Measurements from ENCODE around the gene CRY2. TPM values are rescaled to one million over a fixed set of nuclear protein-coding genes. Genes with fewer than 3 reads are reported as not detected.

CRY2 gene
- total RNA-seq, 4 donors from 2014 or later, result 36.4 to 85.9 (median 37.9) TPM

GRCh38 chr11:45871638-45872037 is 24.4 kb downstream of the CRY2 start:
- TF ChIP-seq POLR2A (IDR thresholded peaks at IDR 0.05), result no peak
- no peak for TF ChIP-seq CTCF (IDR thresholded peaks at IDR 0.05 in 4 of 5, conservative IDR thresholded peaks at IDR 0.05 in 1 of 5)
- Histone ChIP-seq H3K27me3 (no peaks in the 10 kb centered on the region), H3K36me3 (peaks cover 0 to 99% of the 10 kb centered on the region in 2 donors), H3K27ac (no peak overlapping the region), H3K4me3 (no peak overlapping the region), H3K9me3 (no peaks in the 10 kb centered on the region), H3K4me1 (no peaks in the 10 kb centered on the region)
- DNase-seq (no peak), ATAC-seq (no peak)
- intact Hi-C loops (cut with DNase I; ENCODE audit: low total_unique reads), result loop anchor here (5.0 kb wide), 1 partner anchor 136 kb away; no protein-coding TSS in a partner anchor
- in situ Hi-C loops (cut with MboI; ENCODE audit: low sequenced_read_pairs in 4 of 4), result no loop called here

- H3K36me3 ChIP-seq, result peaks cover 0 to 94% of the 10 kb centered on the region in 2 donors
- no peaks in the 10 kb centered on the region for H3K4me1 ChIP-seq
- intact Hi-C loops (cut with DNase I; ENCODE audit: low total_unique reads) (loop anchor here (5.0 kb wide), 1 partner anchor 134 kb away; no protein-coding TSS in a partner anchor), in situ Hi-C loops (cut with MboI; ENCODE audit: low sequenced_read_pairs in 4 of 4) (no loop called here)
- no peak overlapping the region for H3K4me3 ChIP-seq
- no peak overlapping the region for H3K27ac ChIP-seq
- DNase-seq, result peak in 1 of 2 donors; percentile 45
- ATAC-seq, result peak; percentile 53 to 75
- H3K27me3 ChIP-seq, result no peaks in the 10 kb centered on the region
- H3K9me3 ChIP-seq, result no peaks in the 10 kb centered on the region
- TF ChIP-seq CTCF (IDR thresholded peaks at IDR 0.05 in 4 of 5, conservative IDR thresholded peaks at IDR 0.05 in 1 of 5) (peak; percentile 39 to 66 (median 50)), POLR2A (IDR thresholded peaks at IDR 0.05) (no peak)
Observed at GRCh38 chr11:45872651-45873356, 25.5 kb downstream of the CRY2 start.

GRCh38 chr11:45876401-45876800 is 29.1 kb downstream of the CRY2 start:
- no peak overlapping the region for H3K4me3 ChIP-seq
- in situ Hi-C loops (cut with MboI; ENCODE audit: low sequenced_read_pairs in 4 of 4), result no loop called here
- H3K27ac ChIP-seq, result no peak overlapping the region
- H3K27me3 ChIP-seq, result no peaks in the 10 kb centered on the region
- peaks cover 0 to 80% of the 10 kb centered on the region in 2 donors for H3K36me3 ChIP-seq
- intact Hi-C loops (cut with DNase I; ENCODE audit: low total_unique reads), result no loop called here
- ATAC-seq (no peak), DNase-seq (no peak)
- no peaks in the 10 kb centered on the region for H3K9me3 ChIP-seq
- no peak for TF ChIP-seq CTCF (IDR thresholded peaks at IDR 0.05 in 4 of 5, conservative IDR thresholded peaks at IDR 0.05 in 1 of 5)
- TF ChIP-seq POLR2A (IDR thresholded peaks at IDR 0.05), result no peak
- peaks cover 0 to 13% of the 10 kb centered on the region in 2 donors for H3K4me1 ChIP-seq

GRCh38 chr11:45877221-45877620 is 29.9 kb downstream of the CRY2 start:
- Histone ChIP-seq H3K36me3 (peaks cover 0 to 80% of the 10 kb centered on the region in 2 donors), H3K4me1 (peaks cover 0 to 16% of the 10 kb centered on the region in 2 donors), H3K27me3 (no peaks in the 10 kb centered on the region), H3K9me3 (no peaks in the 10 kb centered on the region), H3K27ac (no peak overlapping the region), H3K4me3 (no peak overlapping the region)
- in situ Hi-C loops (cut with MboI; ENCODE audit: low sequenced_read_pairs in 4 of 4), result no loop called here
- intact Hi-C loops (cut with DNase I; ENCODE audit: low total_unique reads), result no loop called here
- no peak for DNase-seq
- no peak for ATAC-seq
- TF ChIP-seq POLR2A (IDR thresholded peaks at IDR 0.05), result no peak
- TF ChIP-seq CTCF (IDR thresholded peaks at IDR 0.05 in 4 of 5, conservative IDR thresholded peaks at IDR 0.05 in 1 of 5), result no peak

Measured in gastrocnemius medialis (tissue), 4 donors.